Measurements from ENCODE around the gene PKP3.
"Not testable (repeated sequence)": the region's sequence is repeated elsewhere in the genome, so short reads cannot be mapped to it uniquely, and the experiment has no call there.

The PKP3 gene

DNA sequence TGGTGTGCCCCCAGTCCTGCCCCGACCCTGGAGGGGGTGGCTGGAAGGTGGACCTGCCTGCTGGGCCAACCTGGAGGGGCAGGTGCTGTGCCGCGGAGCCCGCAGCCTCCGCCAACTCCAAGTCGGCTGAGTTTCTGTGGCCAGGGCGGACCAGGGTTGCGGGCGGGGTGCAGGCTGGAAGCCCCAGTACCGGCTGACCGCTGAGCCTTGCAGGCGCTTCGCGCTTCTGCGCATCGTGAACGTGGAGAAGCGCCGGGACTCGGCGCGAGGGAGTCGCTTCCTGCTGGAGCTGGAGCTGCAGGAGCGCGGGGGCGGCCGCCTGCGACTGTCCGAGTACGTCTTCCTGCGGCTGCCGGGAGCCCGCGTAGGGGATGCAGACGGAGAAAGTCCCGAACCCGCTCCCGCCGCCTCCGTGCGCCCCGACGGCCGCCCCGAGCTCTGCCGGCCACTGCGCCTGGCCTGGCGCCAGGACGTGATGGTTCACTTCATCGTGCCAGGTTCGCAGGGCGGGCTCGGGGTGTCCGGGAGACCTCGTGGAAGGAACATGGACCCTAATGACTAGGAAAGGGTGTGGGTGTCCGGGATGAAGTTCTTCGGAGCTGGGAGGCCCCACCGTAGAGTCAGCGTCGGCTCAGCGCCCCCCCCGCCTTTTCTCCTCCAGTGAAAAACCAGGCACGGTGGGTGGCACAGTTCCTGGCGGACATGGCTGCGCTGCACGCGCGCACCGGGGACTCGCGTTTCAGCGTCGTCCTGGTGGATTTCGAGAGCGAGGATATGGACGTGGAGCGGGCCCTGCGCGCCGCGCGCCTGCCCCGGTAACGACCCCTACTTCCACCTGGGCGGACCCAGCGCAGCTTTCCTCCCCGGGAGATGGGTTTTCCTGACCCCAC is 14.6 kb upstream of the PKP3 start:
- DNase-seq = no peak

DNA sequence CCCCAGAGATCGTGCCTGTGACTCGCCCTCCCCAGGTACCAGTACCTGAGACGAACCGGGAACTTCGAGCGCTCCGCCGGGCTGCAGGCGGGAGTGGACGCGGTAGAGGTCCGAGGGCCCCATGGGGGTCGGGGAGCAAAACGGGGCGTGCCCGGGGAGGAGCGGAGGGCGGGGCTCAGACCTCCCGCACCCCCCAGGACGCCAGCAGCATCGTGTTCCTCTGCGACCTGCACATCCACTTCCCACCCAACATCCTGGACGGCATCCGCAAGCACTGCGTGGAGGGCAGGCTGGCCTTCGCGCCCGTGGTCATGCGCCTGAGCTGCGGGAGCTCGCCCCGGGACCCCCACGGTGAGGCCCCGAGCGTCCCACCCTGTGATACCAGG is 13.9 kb upstream of the PKP3 start:
- DNase-seq = no peak

DNA sequence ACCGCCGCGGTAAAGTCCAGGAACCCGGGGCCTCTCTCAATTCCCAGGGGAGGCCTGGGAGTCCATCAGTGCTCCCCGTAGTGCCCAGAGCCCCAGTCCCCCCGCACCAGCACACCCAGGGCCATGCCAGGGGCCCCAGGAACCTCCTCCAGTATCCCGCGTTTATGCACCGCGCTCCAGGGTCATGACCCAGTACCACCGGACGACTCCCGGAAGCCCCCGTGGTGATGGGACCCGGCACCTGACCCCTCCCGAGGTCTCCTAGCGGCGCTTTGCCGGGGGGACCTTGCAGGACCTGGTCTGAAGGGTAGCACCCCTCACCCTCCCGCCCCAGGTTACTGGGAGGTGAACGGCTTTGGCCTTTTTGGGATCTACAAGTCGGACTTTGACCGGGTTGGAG is 13.5 kb upstream of the PKP3 start:
- no peak for DNase-seq

DNA sequence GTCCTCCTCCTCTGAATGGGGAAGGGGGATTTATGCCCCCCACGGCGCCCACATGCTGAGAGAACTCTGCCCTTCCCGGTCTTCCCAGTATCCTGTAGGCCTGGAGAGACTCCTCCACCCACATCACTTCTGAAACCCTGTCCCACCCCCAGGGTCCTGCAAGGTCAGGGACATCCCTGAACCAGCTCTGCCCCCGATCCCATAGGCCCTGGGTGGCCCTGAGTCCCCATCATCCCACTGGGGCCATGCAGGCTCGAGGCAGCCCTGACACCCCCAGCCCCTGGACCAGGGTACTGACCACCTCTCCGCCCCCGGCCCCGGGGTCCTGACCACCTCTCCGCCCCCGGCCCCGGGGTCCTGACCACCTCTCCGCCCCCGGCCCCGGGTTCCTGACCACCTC is 13.0 kb upstream of the PKP3 start:
- DNase-seq = no peak

DNA sequence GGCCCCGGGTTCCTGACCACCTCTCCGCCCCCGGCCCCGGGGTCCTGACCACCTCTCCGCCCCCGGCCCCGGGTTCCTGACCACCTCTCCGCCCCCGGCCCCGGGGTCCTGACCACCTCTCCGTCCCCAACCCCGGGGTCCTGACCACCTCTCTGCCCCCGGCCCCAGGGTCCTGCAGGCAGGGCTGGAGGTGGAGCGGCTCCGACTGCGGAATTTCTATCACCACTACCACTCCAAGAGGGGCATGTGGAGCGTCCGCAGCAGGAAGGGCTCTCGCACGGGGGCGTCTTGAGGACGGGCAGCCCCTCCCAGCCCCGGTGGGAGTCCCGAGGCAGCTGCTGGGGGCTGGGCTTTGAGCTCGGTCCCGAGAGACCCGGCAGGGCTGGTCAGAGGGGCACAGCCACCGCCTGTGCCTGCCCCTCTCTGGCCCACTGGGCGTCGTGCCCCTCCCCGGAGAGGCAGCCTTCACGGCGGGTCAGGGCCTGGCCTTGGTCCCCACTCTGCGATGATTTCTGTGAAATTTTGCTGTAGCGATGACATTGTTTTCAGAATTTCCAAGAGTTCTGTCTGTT is 12.4 kb upstream of the PKP3 start:
- DNase-seq = no peak

DNA sequence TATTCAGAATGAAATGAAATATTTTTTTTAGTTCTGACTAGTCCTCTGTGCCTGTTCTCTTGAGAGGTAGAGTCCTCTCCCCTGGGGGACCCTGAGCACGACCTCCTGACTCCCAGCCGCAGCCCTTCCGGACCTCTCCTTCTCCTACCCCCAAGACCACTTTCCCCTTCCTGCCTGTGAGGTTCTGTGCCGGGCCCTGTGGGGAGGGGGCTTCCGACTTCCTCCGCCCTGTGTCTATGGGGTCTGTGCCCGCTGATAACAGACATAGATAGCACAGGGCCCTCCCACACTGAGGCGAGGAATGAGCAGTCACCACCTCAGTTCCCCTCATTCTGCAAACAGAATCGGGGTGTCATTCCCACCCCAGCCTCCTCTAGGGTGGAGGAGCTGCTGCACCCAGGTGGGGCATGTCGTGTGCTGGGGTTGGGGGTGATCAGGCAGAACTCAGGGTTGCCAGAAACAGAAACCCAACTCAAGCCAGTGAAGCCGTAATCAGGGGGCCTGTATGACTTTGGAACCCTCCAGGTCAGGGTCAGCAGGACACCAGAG is 11.9 kb upstream of the PKP3 start:
- DNase-seq = no peak

DNA sequence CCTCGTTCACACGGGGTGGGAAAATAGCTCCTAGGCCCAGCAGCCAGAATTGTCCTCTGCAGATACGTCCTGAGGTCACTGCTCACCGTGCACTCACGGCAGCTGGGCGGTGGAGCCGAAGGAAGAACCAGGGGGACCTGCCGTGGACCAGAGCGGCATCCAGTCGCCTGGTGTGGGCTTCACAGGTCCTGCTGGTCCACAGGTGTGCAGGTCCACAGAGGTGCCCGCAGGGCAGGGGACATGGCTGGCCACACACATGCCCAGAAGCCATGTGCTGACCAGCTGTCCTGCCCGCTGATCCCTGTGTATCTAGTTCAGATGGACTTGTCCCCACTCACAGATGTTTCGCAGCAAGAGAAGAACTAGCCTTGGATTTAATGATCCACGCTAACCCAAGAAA is 10.6 kb upstream of the PKP3 start:
- DNase-seq = no peak

DNA sequence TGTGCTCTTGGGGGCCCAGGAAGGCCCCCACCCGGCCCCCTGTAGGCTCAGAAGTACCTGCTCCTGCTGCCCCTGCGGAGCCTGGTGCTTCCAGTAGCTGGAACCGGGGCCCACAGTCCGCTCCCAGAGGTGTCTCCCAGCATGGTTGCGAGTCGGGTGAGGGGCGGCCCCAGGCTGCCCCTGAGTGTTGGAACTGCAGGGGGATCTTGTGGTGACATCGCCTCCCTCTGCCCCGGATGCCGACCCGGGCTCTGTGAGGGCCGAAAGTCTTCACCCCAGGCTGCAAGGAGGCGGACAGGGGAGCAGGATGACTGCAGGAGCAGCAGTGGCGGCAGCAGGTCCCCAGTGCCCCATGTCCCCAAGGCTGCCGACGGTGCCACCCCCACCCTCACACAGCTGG is 9.5 kb upstream of the PKP3 start:
- no peak for DNase-seq

DNA sequence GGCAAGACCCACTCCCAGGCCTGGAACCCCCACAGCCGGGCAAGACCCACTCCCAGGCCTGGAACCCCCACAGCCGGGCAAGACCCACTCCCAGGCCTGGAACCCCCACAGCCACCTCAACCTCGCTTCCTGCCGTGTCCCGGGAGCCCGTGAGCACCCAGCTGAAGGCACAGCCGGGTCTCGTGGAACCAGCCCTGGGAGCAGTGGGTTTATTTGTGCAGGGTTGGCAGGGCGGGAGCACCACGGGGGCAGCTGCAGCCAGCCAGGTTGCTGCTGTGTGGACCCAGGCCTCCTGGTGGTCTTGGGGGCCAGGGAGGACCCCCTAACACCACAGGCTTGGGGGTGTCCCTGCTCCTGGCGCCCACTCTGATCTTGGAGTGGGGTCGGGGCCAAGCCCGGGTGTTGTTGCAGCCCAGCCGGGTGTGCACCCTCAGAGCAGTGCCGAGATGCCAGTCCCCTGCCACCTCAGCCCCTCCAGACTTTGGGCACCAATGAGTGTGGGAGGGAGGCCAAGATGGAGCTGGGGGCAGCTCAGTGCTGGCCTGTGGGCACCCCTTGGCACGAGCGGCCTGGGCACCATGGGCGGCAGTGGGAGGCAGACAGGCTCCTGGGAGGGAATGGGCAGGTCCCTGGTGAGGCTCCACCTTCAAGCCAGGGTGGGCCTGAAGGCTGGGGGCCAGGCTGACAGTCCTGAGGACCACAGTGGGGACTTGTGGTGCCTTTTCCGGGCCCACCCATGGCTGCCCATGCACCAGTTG is 8.2 kb upstream of the PKP3 start:
- DNase-seq = no peak

DNA sequence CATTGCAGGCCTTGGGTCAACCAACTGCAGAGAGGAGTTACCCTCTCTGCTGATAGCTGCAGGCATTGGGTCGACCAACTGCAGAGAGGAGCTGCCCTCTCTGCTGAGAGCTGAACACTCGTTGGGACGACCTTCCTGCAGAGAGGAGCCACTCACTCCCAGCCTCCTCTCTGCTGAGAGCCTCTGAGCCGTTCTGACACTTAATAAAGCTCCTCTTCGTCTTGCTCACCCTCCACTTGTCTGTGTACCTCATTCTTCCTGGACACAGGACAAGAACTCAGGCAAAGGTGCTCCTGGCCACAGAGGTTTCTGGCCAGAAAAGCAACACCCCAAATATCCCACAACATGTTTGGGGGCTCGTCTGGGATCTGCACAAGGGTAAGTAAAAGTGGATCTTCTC is 7.5 kb upstream of the PKP3 start:
- DNase-seq = no peak

DNA sequence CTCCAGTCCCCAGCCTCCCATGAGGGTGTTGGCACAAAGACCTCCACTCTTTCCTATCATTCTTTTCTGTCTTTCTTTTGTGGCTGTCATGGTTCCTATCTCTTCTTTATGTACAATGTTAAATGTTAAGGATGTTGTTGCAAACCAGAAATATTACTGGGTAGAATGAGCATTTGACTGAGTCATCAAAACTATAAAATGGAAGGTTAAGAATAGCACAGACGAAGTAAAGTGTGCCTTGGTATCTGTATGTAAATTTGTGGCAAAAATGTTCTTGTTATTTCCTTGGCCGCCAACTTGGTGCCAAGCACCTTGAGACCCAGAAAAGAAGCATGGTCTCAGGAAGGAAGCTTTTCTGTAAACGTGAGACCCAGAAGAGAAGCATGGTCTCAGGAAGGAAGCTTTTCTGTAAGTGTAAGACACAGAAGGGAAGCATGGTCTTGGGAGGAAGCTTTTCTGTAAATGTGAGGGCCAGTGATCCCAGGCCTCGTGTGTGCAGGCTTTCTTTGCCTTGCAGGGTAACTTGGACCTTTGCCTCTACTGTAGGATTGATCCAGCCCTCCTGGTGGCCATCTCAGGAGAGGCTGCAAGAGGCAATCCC is 6.7 kb upstream of the PKP3 start:
- no peak for DNase-seq

DNA sequence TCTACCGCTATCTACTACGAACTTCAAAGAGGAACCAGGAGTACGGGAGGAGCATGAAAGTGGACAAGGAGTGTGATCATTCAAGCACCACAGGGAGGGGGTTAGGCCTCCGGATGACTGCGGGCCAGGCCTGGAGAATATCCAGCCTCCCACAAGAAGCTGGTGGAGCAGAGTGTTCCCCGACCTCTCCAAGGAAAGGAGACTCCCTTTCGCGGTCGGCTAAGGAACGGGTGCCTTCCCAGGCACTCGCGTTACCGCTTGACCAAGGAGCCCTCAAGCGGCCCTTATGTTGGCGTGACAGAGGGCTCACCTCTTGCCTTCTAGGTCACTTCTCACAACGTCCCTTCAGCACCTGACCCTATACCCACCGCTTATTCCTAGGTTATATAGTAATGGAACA is 4.6 kb upstream of the PKP3 start:
- DNase-seq = not testable (repeated sequence)

DNA sequence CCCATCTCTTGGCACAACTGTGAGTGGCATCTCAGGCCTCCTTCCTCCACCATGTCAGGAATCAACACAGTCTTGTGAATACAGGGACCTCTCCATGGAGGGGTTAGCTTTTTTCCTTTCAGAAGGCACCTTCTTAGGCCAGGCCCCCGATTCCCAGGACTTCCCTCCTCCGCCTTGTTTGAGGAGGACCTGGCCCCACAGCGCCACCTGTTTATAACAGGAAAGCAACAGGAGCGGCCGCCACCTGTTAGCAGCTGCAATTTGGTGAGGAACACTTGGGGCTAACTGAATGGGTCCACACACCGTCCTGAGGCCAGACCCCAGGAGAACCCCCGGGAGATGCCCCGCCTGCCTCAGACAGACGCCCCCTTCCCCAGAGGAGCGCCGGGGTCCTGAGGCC is 3.8 kb upstream of the PKP3 start:
- no peak for DNase-seq

DNA sequence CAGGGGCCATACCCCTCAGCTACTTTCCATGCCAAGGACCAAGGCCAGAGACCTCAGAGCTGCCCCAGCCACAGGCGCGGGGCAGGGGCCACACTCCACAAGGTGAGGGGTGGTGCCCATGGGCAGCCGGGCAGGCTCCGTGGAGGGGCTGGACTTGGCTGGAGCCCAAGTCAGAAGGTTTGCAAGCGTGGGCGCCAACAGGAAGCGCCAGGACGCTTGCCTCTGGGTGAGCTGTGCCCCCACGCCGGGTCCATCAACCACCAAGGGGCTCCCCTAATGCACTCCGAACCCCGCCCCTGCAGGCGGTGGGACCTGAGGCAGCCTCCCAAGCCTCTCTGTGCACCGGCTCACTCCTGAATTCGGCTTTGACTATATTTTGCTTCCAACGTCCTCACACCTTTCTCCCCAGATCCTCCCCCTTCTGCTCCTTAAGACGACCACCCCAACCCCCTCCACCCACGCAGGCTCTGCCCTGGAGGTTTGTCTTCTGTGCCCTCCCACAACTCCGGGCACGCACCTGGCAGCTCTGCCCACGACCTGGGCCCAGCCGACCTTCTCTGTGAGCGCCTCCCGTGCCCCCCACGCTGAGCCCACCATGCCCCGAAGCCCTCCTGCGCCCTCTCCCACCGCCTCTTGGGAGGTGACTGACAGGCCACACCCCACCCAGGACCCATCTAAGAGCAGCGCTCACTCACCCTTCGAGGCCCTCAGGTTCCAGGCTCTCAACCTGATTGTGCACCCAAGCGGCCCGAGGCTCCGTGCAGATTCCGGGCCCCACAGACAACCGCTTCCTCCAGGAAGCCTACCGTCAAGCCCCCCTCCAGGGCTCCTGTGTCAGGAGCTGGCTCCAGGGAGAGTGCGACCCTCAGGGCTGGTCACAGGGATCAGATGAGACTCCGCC is 2.6 kb upstream of the PKP3 start:
- DNase-seq = no peak

DNA sequence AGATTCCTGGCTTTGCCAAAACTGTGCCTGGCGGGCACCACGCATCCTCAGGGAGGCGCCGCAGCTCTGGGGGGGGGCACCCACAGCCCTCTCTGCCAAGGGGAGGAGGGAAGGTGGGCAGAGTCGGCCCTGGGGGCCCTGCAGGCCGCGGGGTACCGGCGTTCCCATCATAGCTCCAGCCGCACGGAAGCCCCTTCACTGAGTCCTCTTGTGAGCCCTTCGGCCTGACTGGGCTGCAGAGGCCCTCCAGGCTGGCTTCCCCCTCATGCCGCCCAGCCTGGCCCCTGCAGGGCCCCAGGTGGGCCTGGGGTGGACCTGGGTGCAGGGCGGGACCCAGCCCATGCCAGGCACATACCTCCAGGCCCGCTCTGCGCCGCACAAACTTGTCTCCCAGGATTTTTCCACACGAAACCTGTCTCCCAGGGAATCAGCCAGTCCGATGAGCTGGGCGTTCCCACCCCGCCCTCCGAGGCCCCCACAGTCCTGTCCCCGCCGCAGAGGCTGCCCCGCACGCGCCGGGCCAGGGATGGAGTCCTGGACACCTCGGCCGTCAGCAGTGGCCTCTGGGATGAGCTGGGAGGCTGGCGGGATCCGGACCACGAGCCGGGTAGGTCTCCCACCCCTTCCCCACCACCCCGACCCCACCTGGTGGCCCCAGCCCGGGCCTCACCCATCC is 1.8 kb upstream of the PKP3 start:
- DNase-seq = no peak

DNA sequence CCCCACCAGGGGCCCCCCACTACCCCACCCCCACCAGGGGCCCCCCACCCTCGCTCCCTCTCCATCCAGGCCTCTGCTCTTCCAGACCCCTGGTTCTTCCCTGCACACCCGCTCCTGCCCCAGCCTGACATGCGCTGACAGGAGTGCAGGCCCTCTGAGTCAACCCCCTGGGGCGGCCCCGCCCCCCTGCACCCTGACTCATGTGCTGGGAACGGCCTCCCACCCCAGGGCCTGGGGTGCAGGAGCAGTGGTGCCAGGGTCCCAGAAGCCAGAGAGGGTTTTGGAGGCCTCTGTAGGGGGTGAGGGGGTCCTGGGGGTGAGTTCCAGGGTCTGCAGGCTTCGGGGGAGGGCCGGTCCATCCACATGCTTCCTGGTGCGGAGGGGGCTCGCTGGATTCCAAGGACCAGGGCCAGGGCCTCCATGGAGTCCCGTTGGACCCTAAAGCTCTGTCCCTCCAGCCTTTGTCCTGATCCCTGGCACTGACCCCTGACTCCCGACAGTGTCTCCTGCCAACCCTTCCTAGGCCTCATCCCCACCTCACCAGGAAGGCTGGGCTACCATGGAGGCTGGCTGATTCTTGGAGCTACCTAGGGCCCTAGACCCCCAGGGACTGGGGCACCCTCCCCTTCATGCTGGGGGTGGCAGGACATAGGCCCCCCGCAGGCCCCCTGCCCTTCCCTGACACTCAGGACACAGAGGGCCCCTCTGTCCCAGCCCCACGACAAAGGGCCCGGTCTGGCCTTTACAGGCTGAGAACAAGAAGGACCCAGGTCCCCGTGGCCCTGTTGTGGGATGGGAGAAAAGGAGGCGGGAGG is 583 bp upstream of the PKP3 start:
- DNase-seq = no peak

DNA sequence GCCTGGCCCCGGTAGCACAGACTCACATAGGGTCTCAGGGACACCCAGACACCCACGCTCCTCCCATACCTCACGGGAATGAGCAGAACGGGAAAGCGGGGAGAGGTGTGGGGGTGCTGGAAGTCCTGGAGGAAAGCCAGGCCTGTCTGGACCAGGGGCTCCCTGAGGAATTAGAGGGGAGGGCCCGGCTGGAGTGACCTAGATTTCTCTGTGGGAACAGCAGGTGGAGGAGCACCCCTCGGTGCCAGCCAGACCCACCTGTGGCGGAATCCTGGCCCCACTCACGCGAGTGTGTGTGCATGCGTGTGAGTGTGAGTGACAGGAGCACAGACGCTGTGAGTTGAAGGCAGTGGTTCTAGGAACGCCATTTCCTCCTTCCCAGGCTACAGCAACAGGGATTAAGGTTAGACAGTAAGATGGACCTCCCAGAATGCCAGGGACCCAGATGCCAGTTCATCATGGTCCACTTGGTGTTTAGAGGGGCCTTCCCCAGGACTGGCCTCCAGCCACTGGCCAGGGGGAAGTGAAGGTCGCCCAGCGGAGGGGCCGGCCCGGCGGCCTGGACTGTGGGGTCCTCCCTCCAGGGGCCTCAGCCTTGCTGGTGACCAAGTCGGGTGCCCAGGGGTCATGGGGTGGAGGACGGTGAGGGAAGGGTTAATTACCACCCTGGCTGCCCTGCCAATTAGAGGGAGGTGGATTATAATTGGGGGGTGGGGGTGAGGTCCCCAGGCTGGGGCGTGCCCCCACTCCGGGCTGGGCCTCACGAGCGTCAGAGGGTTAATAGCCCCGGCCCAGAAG is 1.0 kb downstream of the PKP3 start:
- DNase-seq = no peak

DNA sequence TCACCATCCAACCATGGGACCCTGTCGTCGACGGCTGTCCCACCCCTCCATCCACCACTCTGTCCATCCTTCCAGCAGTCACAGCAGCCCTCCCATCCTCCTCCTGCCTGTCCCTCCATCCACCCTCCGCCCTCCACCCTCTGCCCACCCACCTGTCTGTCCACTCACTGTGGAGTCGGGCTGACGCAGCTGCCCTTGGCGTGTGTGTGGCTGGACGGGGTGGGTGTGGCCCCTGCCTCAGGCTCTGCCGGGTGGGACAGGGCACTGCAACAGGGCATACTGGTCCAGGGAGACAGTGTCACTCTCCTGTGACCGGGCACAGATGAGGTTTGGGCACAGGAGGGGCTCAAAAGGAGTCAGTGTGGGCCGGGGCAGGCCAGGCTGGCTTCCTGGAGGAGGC is 1.9 kb downstream of the PKP3 start:
- no peak for DNase-seq

DNA sequence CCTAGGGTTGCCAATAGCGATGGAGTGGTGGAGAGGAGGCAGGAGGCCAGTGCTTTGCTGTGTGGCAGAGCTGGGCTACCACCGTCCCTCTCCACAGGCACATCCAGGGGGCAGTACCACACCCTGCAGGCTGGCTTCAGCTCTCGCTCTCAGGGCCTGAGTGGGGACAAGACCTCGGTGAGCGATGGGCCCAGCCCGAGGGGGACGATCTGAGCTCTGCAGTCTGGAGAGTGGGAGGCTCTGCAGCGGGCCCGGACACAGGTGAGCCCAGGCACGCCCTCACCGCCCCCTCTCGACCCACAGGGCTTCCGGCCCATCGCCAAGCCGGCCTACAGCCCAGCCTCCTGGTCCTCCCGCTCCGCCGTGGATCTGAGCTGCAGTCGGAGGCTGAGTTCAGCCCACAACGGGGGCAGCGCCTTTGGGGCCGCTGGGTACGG is 2.5 kb downstream of the PKP3 start:
- no peak for DNase-seq
